GM10266 (cell line): Measurements from ENCODE around the gene PDE2A.

Experiments
- DNase-seq: peaks from one replicate; pipeline ENCODE4 v3.0.0; 2012; ENCODE audit errors: extremely low spot score
- CTCF ChIP-seq: IDR thresholded peaks from 2 replicates; pipeline ENCODE4 v1.5.1; 2012; ENCODE audit warnings: mild to moderate bottlenecking, low read depth; ENCODE audit not compliant: control insufficient read depth, insufficient read depth; ENCODE audit errors: missing control alignments

Gene PDE2A

GRCh38 chr11:72636376-72636775 is 37.8 kb downstream of the PDE2A start:
- TF ChIP-seq CTCF = no peak
- DNase-seq = no peak

- no peak for DNase-seq
- TF ChIP-seq CTCF = no peak
These were observed 38.3 kb downstream of the PDE2A start for GRCh38 chr11:72635933-72636332.

GRCh38 chr11:72635309-72635915 is 38.8 kb downstream of the PDE2A start:
- no peak for DNase-seq
- TF ChIP-seq CTCF = no peak

GRCh38 chr11:72634472-72635095 is 39.6 kb downstream of the PDE2A start:
- no peak for DNase-seq
- no peak for TF ChIP-seq CTCF

GRCh38 chr11:72634016-72634415 is 40.2 kb downstream of the PDE2A start:
- no peak for DNase-seq
- no peak for TF ChIP-seq CTCF

GRCh38 chr11:72633068-72633467 is 41.2 kb downstream of the PDE2A start:
- TF ChIP-seq CTCF = no peak
- no peak for DNase-seq
